ENCODE measurements around the gene LIN37. TPM values are rescaled to one million over a fixed set of nuclear protein-coding genes. Genes with fewer than 3 reads are reported as not detected.
A peak's percentile ranks its signal among the peaks of the same experiment; 100 is the strongest.

LIN37 gene
- total and polyA plus RNA-seq, 9 of the 15 experiments (the other 6 are each of a cell fraction or from before 2014, with no cell fraction given), result 1.2 to 12.5 (median 8.6) TPM

DNA sequence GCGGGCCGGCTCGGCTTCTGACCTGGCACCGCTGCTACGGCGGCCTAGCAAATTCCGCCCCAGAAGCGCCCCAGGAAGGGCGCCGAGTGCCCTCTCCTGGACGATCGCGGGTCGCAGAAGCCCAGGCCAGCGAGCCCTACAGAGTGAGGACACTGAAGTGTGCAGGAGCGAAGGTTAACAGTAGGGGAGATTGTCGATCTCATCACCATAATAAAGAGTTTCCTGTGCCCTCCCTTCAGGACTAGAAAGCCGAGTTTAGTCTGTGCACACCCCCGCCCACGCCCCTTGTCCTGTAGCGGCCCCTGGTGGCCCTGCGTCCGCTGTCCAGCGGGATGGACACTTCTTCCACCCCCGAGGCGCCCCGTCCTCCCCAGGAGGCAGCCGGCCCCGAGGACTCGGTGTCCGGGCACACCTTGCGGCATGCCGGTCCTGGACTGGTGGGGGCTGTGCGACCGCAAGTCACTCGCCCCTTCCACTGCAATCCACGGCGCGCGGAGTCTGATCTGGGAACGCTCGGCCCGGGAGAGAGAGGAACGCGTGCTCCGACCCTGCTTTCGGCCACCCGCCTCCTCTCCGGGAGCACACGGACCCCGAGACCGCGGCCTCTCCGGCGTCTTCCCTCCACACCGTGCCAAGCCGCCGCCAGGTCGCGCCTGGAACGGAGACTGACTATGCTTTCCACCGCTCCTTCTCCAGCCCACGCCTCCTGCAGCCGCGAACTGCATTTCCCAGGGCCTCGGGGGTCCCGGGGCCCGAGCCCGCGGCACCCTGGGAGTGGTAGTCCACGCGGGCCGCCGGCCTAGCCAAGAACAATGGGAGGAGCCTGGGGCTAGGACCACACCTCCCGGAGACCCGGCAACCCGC is 31.3 kb upstream of the LIN37 start (continued):
- TF ChIP-seq, protein P1, sequence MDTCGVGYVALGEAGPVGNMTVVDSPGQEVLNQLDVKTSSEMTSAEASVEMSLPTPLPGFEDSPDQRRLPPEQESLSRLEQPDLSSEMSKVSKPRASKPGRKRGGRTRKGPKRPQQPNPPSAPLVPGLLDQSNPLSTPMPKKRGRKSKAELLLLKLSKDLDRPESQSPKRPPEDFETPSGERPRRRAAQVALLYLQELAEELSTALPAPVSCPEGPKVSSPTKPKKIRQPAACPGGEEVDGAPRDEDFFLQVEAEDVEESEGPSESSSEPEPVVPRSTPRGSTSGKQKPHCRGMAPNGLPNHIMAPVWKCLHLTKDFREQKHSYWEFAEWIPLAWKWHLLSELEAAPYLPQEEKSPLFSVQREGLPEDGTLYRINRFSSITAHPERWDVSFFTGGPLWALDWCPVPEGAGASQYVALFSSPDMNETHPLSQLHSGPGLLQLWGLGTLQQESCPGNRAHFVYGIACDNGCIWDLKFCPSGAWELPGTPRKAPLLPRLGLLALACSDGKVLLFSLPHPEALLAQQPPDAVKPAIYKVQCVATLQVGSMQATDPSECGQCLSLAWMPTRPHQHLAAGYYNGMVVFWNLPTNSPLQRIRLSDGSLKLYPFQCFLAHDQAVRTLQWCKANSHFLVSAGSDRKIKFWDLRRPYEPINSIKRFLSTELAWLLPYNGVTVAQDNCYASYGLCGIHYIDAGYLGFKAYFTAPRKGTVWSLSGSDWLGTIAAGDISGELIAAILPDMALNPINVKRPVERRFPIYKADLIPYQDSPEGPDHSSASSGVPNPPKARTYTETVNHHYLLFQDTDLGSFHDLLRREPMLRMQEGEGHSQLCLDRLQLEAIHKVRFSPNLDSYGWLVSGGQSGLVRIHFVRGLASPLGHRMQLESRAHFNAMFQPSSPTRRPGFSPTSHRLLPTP (IDR thresholded peaks at IDR 0.05; ENCODE audit: borderline replicate concordance, extremely low read depth, insufficient read length), result no peak
- 0 out of 2 replicates have a peak, but pooled peaks have one; percentile 76 for TF ChIP-seq ELF2 (CRISPR knock-in tag; IDR thresholded peaks at IDR 0.05)
- TF ChIP-seq FOXM1 (IDR thresholded peaks at IDR 0.05; ENCODE audit: low read depth), result no peak
- TF ChIP-seq FOXM1 (CRISPR knock-in tag; IDR thresholded peaks at IDR 0.05; ENCODE audit: low read depth), result no peak; the same call in 1 of the 2 replicates
- no peak; the same call in 1 of the 2 replicates for TF ChIP-seq ZNF282 (CRISPR knock-in tag; IDR thresholded peaks at IDR 0.05)
- TF ChIP-seq ZNF41 (CRISPR knock-in tag; conservative IDR thresholded peaks at IDR 0.05), result no peak
- TF ChIP-seq RBM17 (IDR thresholded peaks at IDR 0.05; ENCODE audit: borderline replicate concordance, low read depth, low read length), result no peak
- TF ChIP-seq ZBTB7A (IDR thresholded peaks at IDR 0.05; ENCODE audit: borderline replicate concordance, control insufficient read depth, low read depth, low read length), result peak; percentile 95; the same call in 1 of the 2 replicates
- TF ChIP-seq SIN3A (IDR thresholded peaks at IDR 0.05; ENCODE audit: borderline replicate concordance in 2 of 2, control insufficient read depth in 1 of 2, low read depth in 2 of 2, low read length in 2 of 2), result peak in 1 of 2 experiments; percentile 25; a peak in 1 of 4 replicates
- TF ChIP-seq MAFG (tag; conservative IDR thresholded peaks at IDR 0.05), result no peak
- no peak for TF ChIP-seq ZKSCAN1 (IDR thresholded peaks at IDR 0.05; ENCODE audit: low read depth, low read length)
- TF ChIP-seq, protein P2, sequence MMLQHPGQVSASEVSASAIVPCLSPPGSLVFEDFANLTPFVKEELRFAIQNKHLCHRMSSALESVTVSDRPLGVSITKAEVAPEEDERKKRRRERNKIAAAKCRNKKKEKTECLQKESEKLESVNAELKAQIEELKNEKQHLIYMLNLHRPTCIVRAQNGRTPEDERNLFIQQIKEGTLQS (IDR thresholded peaks at IDR 0.05), result no peak
- TF ChIP-seq, protein P2 (CRISPR knock-in tag; conservative IDR thresholded peaks at IDR 0.05), result no peak; the same call in 1 of the 2 replicates
- TF ChIP-seq ZNF316 (IDR thresholded peaks at IDR 0.05), result no peak
- TF ChIP-seq HNRNPK (IDR thresholded peaks at IDR 0.05; ENCODE audit: low read depth, low read length, poor library complexity, severe bottlenecking), result no peak
- TF ChIP-seq, protein P3, sequence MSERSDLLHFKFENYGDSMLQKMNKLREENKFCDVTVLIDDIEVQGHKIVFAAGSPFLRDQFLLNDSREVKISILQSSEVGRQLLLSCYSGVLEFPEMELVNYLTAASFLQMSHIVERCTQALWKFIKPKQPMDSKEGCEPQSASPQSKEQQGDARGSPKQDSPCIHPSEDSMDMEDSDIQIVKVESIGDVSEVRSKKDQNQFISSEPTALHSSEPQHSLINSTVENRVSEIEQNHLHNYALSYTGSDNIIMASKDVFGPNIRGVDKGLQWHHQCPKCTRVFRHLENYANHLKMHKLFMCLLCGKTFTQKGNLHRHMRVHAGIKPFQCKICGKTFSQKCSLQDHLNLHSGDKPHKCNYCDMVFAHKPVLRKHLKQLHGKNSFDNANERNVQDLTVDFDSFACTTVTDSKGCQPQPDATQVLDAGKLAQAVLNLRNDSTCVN (CRISPR knock-in tag; IDR thresholded peaks at IDR 0.05), result no peak
- TF ChIP-seq SIN3B (IDR thresholded peaks at IDR 0.05; ENCODE audit: low read depth), result no peak
- no peak for TF ChIP-seq U2AF2 (optimal IDR thresholded peaks at IDR 0.05; ENCODE audit: low read depth, low read length)
- TF ChIP-seq MTA2 (IDR thresholded peaks at IDR 0.05; ENCODE audit: low read depth), result no peak
- TF ChIP-seq, protein P4, sequence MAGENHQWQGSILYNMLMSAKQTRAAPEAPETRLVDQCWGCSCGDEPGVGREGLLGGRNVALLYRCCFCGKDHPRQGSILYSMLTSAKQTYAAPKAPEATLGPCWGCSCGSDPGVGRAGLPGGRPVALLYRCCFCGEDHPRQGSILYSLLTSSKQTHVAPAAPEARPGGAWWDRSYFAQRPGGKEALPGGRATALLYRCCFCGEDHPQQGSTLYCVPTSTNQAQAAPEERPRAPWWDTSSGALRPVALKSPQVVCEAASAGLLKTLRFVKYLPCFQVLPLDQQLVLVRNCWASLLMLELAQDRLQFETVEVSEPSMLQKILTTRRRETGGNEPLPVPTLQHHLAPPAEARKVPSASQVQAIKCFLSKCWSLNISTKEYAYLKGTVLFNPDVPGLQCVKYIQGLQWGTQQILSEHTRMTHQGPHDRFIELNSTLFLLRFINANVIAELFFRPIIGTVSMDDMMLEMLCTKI (IDR thresholded peaks at IDR 0.05; ENCODE audit: partially characterized antibody), result no peak
- TF ChIP-seq RBM14 (IDR thresholded peaks at IDR 0.05; ENCODE audit: borderline replicate concordance, insufficient read depth, low read depth, low read length), result no peak

Data from K562 (cell line).